IPS-20b (cell line): Measurements from ENCODE around the gene SHC2.
"Not testable (repeated sequence)": the region's sequence is repeated elsewhere in the genome, so short reads cannot be mapped to it uniquely, and the experiment has no call there.

Source experiments
- H3K27ac ChIP-seq: one replicate; pipeline ENCODE4 v1.5.1; 2013; ENCODE audit warnings: low read length
- H3K27me3 ChIP-seq: 2 replicates; pipeline ENCODE4 v1.6.1; 2013; ENCODE audit warnings: mild to moderate bottlenecking, low read length, inconsistent platforms; ENCODE audit not compliant: insufficient read depth
- H3K36me3 ChIP-seq: 2 replicates; pipeline ENCODE4 v1.6.1; 2013; ENCODE audit warnings: low read depth, mild to moderate bottlenecking, inconsistent platforms, low read length, moderate library complexity; ENCODE audit not compliant: insufficient read depth
- H3K4me1 ChIP-seq: 2 replicates; pipeline ENCODE4 v1.6.1; 2013; ENCODE audit warnings: mild to moderate bottlenecking, control low read depth, inconsistent platforms, low read length, moderate library complexity; ENCODE audit not compliant: insufficient read depth
- H3K4me3 ChIP-seq: 2 replicates; pipeline ENCODE4 v1.5.1; 2013; ENCODE audit warnings: mild to moderate bottlenecking, low read length, inconsistent platforms
- H3K9ac ChIP-seq: 2 replicates; pipeline ENCODE4 v1.6.1; 2013; ENCODE audit warnings: low read depth, mild to moderate bottlenecking, inconsistent platforms, low read length, moderate library complexity
- H3K9me3 ChIP-seq: 2 replicates; pipeline ENCODE4 v1.6.1; 2013; ENCODE audit warnings: mild to moderate bottlenecking, low read depth, low read length, inconsistent platforms; ENCODE audit not compliant: insufficient read depth

SHC2 gene

DNA sequence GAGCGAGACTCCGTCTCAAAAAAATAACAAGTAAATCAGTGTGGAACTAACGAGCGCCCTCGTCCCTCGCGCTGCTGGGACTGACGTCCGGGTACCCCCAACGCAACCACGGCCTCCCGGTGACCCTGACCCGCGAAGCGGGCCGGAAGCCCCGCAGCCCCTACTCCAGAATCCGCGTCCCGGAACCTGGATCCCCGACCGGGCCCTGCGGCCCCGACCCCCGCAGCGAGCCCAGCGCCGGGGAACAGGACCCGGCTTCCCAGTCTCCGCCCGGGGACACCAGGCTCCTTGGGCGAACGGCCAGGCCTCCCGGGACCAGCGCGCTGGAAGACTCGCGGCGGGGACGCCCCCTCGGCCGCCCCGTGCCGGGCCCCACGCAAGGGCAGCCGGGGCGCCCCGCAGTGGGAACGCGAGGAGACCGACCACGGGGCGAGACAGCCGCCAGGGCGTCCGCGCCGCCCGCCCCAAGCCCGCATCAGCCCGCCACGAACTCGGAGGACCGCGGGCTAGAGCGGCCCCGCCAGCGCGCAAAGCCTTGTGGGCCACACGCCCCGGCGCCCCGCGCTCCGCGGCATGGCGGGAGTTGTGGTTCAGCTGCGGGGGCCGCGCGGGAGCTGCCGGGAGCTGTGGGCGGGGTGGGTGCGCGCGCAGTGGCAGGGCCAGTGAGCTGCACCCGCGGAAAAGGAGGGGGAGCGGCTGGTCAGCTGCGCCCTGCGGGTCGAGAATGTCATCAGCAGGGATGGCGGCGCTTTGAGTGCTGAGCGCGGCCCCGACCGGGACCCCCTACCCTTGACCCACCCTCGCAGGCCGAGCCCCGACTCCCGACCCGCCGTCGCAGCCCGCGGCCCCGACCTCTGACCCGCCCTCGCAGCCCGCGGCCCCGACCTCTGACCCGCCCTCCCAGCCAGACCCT, 27.9 kb upstream of the SHC2 start:
- Histone ChIP-seq H3K9ac (peak overlapping the region; percentile 83; the same call in 1 of the 2 replicates), H3K4me3 (peak overlapping the region; percentile 75; the same call in 1 of the 2 replicates), H3K27me3 (peaks cover 15% of the 10 kb centered on the region), H3K36me3 (no peaks in the 10 kb centered on the region), H3K4me1 (peaks cover 4% of the 10 kb centered on the region; the same call in 1 of the 2 replicates), H3K27ac (no peak overlapping the region), H3K9me3 (no peaks in the 10 kb centered on the region)

GRCh38 chr19:485583-486236, 24.9 kb upstream of the SHC2 start:
- Histone ChIP-seq H3K36me3 (no peaks in the 10 kb centered on the region), H3K27ac (no peak overlapping the region), H3K4me3 (peak overlapping the region; percentile 4; the same call in 1 of the 2 replicates), H3K4me1 (peaks cover 4% of the 10 kb centered on the region; the same call in 1 of the 2 replicates), H3K27me3 (peaks cover 15% of the 10 kb centered on the region), H3K9me3 (no peaks in the 10 kb centered on the region), H3K9ac (no peak overlapping the region)

GRCh38 chr19:485077-485476, 24.2 kb upstream of the SHC2 start:
- Histone ChIP-seq H3K9ac (no peak overlapping the region), H3K27me3 (peaks cover 15% of the 10 kb centered on the region), H3K36me3 (no peaks in the 10 kb centered on the region), H3K27ac (no peak overlapping the region), H3K9me3 (no peaks in the 10 kb centered on the region), H3K4me1 (peaks cover 4% of the 10 kb centered on the region; the same call in 1 of the 2 replicates), H3K4me3 (no peak overlapping the region)

DNA sequence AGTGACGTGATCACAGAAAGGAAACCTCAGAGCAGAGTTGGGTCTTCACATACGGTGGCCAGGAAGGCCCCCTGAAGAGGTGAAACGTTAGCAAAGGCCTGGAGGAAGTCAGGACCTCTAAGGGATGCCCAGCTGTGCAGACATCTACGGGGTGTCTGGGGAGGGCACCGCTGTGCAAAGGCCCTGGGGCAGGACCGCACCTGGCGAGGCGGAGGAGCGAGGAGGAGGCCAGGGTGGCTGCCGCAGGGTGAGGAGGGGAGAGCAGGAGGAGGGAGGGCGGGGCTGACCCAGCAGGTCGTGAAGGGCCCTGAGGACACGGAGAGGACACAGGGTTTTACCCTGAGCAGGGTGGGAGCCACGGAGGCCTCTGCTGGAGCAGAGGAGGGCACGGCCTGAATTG, 23.7 kb upstream of the SHC2 start:
- H3K4me1 ChIP-seq = peaks cover 4% of the 10 kb centered on the region; the same call in 1 of the 2 replicates
- no peaks in the 10 kb centered on the region for H3K9me3 ChIP-seq
- no peak overlapping the region for H3K27ac ChIP-seq
- peaks cover 15% of the 10 kb centered on the region for H3K27me3 ChIP-seq
- no peak overlapping the region for H3K9ac ChIP-seq
- no peaks in the 10 kb centered on the region for H3K36me3 ChIP-seq
- no peak overlapping the region for H3K4me3 ChIP-seq

- Histone ChIP-seq H3K9me3 (no peaks in the 10 kb centered on the region), H3K4me3 (no peak overlapping the region), H3K9ac (no peak overlapping the region), H3K27ac (no peak overlapping the region), H3K36me3 (no peaks in the 10 kb centered on the region), H3K27me3 (peaks cover 15% of the 10 kb centered on the region), H3K4me1 (peaks cover 4% of the 10 kb centered on the region; the same call in 1 of the 2 replicates)
Observed at GRCh38 chr19:483332-484072, 22.7 kb upstream of the SHC2 start.

GRCh38 chr19:482186-483041, 21.6 kb upstream of the SHC2 start:
- Histone ChIP-seq H3K27ac (no peak overlapping the region), H3K27me3 (peaks cover 15% of the 10 kb centered on the region), H3K4me3 (no peak overlapping the region)

DNA sequence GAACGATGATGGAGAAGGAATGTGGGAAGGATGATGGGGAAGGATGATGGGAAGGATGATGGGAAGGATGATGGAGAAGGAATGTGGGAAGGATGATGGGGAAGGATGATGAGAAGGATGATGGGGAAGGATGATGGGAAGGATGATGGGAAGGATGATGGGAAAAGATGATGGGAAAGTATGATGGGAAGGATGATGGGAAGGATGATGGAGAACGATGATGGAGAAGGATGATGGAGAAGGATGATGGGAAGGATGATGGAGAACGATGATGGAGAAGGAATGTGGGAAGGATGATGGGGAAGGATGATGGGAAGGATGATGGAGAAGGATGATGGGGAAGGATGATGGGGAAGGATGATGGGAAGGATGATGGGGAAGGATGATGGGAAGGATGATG, 20.3 kb upstream of the SHC2 start:
- H3K9ac ChIP-seq, H3K4me1 ChIP-seq, H3K27ac ChIP-seq, H3K4me3 ChIP-seq, H3K9me3 ChIP-seq, H3K36me3 ChIP-seq: not testable (repeated sequence)
- peaks cover 13% of the 10 kb centered on the region for H3K27me3 ChIP-seq

More at GRCh38 chr19:482186-483041, 21.6 kb upstream of the SHC2 start:
- H3K9ac ChIP-seq = no peak overlapping the region
- peaks cover 4% of the 10 kb centered on the region; the same call in 1 of the 2 replicates for H3K4me1 ChIP-seq
- H3K9me3 ChIP-seq = no peaks in the 10 kb centered on the region
- H3K36me3 ChIP-seq = no peaks in the 10 kb centered on the region

GRCh38 chr19:480016-480855, 19.4 kb upstream of the SHC2 start:
- Histone ChIP-seq H3K36me3 (no peaks in the 10 kb centered on the region), H3K9me3 (no peaks in the 10 kb centered on the region), H3K4me1 (no peaks in the 10 kb centered on the region), H3K27ac (no peak overlapping the region), H3K4me3 (no peak overlapping the region), H3K9ac (no peak overlapping the region), H3K27me3 (peaks cover 4% of the 10 kb centered on the region)

- no peak overlapping the region for H3K4me3 ChIP-seq
- no peaks in the 10 kb centered on the region; the same call in 1 of the 2 replicates for H3K27me3 ChIP-seq
- H3K9ac ChIP-seq = no peak overlapping the region
- no peak overlapping the region for H3K27ac ChIP-seq
- no peaks in the 10 kb centered on the region for H3K36me3 ChIP-seq
- no peaks in the 10 kb centered on the region for H3K9me3 ChIP-seq
- H3K4me1 ChIP-seq = no peaks in the 10 kb centered on the region
Observed at GRCh38 chr19:478976-479375, 18.1 kb upstream of the SHC2 start.

DNA sequence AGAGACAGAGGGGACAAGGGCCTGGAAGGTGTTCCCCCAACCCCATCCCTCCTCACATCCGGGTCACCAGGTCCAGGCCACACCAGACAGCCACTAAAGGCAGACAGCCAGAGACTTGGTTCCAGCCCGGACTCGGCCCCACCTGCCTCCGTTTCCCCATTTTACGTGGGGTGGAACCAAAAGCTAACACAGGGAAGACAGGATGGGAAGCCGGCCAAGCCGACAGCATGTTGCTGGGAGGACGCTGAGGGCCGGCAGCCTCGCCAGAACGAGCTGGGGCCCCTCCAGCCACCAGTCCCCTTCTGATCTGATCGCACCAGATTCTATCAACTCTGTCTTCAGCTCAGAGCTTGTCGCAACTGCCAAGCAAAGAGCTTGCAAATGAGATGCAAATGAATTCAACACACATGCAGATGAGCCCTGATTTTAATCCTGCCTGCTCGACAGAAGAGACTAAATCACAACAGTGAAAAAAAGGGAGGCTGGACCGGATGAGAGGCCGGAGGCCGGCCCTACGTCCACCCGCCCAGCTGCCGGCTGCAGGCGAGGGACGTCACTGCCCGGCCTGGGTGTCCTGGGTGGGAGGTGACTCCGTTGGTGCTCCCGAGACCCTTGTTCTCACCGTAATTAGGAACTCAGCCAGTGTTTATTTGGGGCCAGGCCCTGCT, 17.5 kb upstream of the SHC2 start:
- H3K9me3 ChIP-seq = no peaks in the 10 kb centered on the region
- no peaks in the 10 kb centered on the region for H3K36me3 ChIP-seq
- no peak overlapping the region for H3K27ac ChIP-seq
- H3K27me3 ChIP-seq = no peaks in the 10 kb centered on the region
- H3K4me1 ChIP-seq = no peaks in the 10 kb centered on the region
- no peak overlapping the region for H3K4me3 ChIP-seq
- no peak overlapping the region for H3K9ac ChIP-seq
